Measurements from ENCODE around the gene GIMAP5. TPM values are rescaled to one million over a fixed set of nuclear protein-coding genes. Genes with fewer than 3 reads are reported as not detected.

GIMAP5 gene
- total and polyA plus RNA-seq, 2 of the 13 experiments (the other 11 are each of a cell fraction or from before 2014, with no cell fraction given) = not detected

GRCh38 chr7:150735596-150736358 is 1.4 kb upstream of the GIMAP5 start:
- H3K9ac ChIP-seq (ENCODE audit: insufficient read depth, low read depth, low read length) = no peak overlapping the region
- no peak for TF ChIP-seq SAFB2 (CRISPR knock-in tag; IDR thresholded peaks at IDR 0.05; ENCODE audit: borderline replicate concordance, low read depth)
- TF ChIP-seq FOXC1 (CRISPR knock-in tag; IDR thresholded peaks at IDR 0.05; ENCODE audit: borderline replicate concordance) = no peak
- no peak for TF ChIP-seq ZNF335 (CRISPR knock-in tag; IDR thresholded peaks at IDR 0.05)
- no peak for TF ChIP-seq PHF8 (CRISPR knock-in tag; IDR thresholded peaks at IDR 0.05)
- no peak overlapping the region for H3K27ac ChIP-seq (ENCODE audit: extremely low read length, insufficient read depth, low read length)
- DNase-seq (ENCODE audit: low spot score) (no peak), ATAC-seq (no peak), FAIRE-seq (no peak)
- no peaks in the 10 kb centered on the region for H3K4me1 ChIP-seq (ENCODE audit: insufficient read depth, low read length)
- peaks cover 1 to 10% of the 10 kb centered on the region in 2 experiments; a peak in 1 of 5 replicates for H3K27me3 ChIP-seq (ENCODE audit: control insufficient read depth in 1 of 2, insufficient read depth in 2 of 2, low read length in 2 of 2)
- no peak overlapping the region for H3K4me3 ChIP-seq (replicated peaks in 1 of 3; ENCODE audit: insufficient read depth in 1 of 3, low read depth in 2 of 3, low read length in 3 of 3)
- H3K36me3 ChIP-seq (replicated peaks in 1 of 2; ENCODE audit: control insufficient read depth in 1 of 2, insufficient read depth in 2 of 2, low read length in 2 of 2) = no peaks in the 10 kb centered on the region
- H3K9me3 ChIP-seq (ENCODE audit: low read length) = no peaks in the 10 kb centered on the region
- in situ Hi-C loops (cut with HindIII; ENCODE audit: extremely low pct_ligation_motif_present, low pct_unique_long_range_greater_than_20kb) (no loop called here), intact Hi-C loops (cut with micrococcal nuclease; ENCODE audit: unreplicated experiment) (no loop called here)
- H3K4me2 ChIP-seq (ENCODE audit: low read depth, low read length) = no peak overlapping the region
- ChIA-PET POLR2A (no interaction called here), CTCF (ENCODE audit: low intra/inter-chr PET ratio, low total read pairs) (no interaction called here)
- no peak overlapping the region for H2AFZ ChIP-seq (ENCODE audit: low read length)
- WGBS (ENCODE audit: low lambda C conversion rate) = 14% methylated on average over 3 of the region's 3 CpGs
- H3K79me2 ChIP-seq (ENCODE audit: insufficient read depth, low read length) = no peaks in the 10 kb centered on the region
- H4K20me1 ChIP-seq (ENCODE audit: insufficient read depth, low read length) = no peaks in the 10 kb centered on the region
- no TSS peak for BruUV-seq (replicated peaks)

- Histone ChIP-seq H4K20me1 (ENCODE audit: insufficient read depth, low read length) (no peaks in the 10 kb centered on the region), H3K36me3 (replicated peaks in 1 of 2; ENCODE audit: control insufficient read depth in 1 of 2, insufficient read depth in 2 of 2, low read length in 2 of 2) (no peaks in the 10 kb centered on the region), H3K4me3 (replicated peaks in 1 of 3; ENCODE audit: insufficient read depth in 1 of 3, low read depth in 2 of 3, low read length in 3 of 3) (no peak overlapping the region), H3K4me2 (ENCODE audit: low read depth, low read length) (no peak overlapping the region), H3K9ac (ENCODE audit: insufficient read depth, low read depth, low read length) (no peak overlapping the region), H3K4me1 (ENCODE audit: insufficient read depth, low read length) (no peaks in the 10 kb centered on the region), H3K27ac (ENCODE audit: extremely low read length, insufficient read depth, low read length) (no peak overlapping the region), H2AFZ (ENCODE audit: low read length) (no peak overlapping the region), H3K27me3 (ENCODE audit: control insufficient read depth in 1 of 2, insufficient read depth in 2 of 2, low read length in 2 of 2) (peaks cover 1 to 10% of the 10 kb centered on the region in 2 experiments; a peak in 1 of 5 replicates), H3K79me2 (ENCODE audit: insufficient read depth, low read length) (no peaks in the 10 kb centered on the region), H3K9me3 (ENCODE audit: low read length) (no peaks in the 10 kb centered on the region)
- in situ Hi-C loops (cut with HindIII; ENCODE audit: extremely low pct_ligation_motif_present, low pct_unique_long_range_greater_than_20kb) = no loop called here
- ChIA-PET CTCF (ENCODE audit: low intra/inter-chr PET ratio, low total read pairs) (no interaction called here), POLR2A (no interaction called here)
- no peak for FAIRE-seq
- BruUV-seq (replicated peaks) = no TSS peak
- no peak for ATAC-seq
- DNase-seq (ENCODE audit: low spot score) = no peak
- intact Hi-C loops (cut with micrococcal nuclease; ENCODE audit: unreplicated experiment) = no loop called here
- 0% methylated on average over 2 of the region's 4 CpGs for WGBS (ENCODE audit: low lambda C conversion rate)
- no peak for TF ChIP-seq ZNF432 (CRISPR knock-in tag; IDR thresholded peaks at IDR 0.05; ENCODE audit: borderline replicate concordance)
- no peak for TF ChIP-seq RFX1 (IDR thresholded peaks at IDR 0.05)
- TF ChIP-seq ZNF326 (CRISPR knock-in tag; IDR thresholded peaks at IDR 0.05; ENCODE audit: borderline replicate concordance) = no peak
- TF ChIP-seq, protein P1, sequence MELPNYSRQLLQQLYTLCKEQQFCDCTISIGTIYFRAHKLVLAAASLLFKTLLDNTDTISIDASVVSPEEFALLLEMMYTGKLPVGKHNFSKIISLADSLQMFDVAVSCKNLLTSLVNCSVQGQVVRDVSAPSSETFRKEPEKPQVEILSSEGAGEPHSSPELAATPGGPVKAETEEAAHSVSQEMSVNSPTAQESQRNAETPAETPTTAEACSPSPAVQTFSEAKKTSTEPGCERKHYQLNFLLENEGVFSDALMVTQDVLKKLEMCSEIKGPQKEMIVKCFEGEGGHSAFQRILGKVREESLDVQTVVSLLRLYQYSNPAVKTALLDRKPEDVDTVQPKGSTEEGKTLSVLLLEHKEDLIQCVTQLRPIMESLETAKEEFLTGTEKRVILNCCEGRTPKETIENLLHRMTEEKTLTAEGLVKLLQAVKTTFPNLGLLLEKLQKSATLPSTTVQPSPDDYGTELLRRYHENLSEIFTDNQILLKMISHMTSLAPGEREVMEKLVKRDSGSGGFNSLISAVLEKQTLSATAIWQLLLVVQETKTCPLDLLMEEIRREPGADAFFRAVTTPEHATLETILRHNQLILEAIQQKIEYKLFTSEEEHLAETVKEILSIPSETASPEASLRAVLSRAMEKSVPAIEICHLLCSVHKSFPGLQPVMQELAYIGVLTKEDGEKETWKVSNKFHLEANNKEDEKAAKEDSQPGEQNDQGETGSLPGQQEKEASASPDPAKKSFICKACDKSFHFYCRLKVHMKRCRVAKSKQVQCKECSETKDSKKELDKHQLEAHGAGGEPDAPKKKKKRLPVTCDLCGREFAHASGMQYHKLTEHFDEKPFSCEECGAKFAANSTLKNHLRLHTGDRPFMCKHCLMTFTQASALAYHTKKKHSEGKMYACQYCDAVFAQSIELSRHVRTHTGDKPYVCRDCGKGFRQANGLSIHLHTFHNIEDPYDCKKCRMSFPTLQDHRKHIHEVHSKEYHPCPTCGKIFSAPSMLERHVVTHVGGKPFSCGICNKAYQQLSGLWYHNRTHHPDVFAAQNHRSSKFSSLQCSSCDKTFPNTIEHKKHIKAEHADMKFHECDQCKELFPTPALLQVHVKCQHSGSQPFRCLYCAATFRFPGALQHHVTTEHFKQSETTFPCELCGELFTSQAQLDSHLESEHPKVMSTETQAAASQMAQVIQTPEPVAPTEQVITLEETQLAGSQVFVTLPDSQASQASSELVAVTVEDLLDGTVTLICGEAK (IDR thresholded peaks at IDR 0.05) = no peak
- TF ChIP-seq, protein P1 (CRISPR knock-in tag; IDR thresholded peaks at IDR 0.05) = no peak
- no peak for TF ChIP-seq ZNF282 (IDR thresholded peaks at IDR 0.05; ENCODE audit: partially characterized antibody)
Observed at GRCh38 chr7:150736864-150737263, 354 bp upstream of the GIMAP5 start.
